Measurements from ENCODE around the gene IQGAP1.
"Not testable (repeated sequence)": the region's sequence is repeated elsewhere in the genome, so short reads cannot be mapped to it uniquely, and the experiment has no call there.

Gene IQGAP1, protein sequence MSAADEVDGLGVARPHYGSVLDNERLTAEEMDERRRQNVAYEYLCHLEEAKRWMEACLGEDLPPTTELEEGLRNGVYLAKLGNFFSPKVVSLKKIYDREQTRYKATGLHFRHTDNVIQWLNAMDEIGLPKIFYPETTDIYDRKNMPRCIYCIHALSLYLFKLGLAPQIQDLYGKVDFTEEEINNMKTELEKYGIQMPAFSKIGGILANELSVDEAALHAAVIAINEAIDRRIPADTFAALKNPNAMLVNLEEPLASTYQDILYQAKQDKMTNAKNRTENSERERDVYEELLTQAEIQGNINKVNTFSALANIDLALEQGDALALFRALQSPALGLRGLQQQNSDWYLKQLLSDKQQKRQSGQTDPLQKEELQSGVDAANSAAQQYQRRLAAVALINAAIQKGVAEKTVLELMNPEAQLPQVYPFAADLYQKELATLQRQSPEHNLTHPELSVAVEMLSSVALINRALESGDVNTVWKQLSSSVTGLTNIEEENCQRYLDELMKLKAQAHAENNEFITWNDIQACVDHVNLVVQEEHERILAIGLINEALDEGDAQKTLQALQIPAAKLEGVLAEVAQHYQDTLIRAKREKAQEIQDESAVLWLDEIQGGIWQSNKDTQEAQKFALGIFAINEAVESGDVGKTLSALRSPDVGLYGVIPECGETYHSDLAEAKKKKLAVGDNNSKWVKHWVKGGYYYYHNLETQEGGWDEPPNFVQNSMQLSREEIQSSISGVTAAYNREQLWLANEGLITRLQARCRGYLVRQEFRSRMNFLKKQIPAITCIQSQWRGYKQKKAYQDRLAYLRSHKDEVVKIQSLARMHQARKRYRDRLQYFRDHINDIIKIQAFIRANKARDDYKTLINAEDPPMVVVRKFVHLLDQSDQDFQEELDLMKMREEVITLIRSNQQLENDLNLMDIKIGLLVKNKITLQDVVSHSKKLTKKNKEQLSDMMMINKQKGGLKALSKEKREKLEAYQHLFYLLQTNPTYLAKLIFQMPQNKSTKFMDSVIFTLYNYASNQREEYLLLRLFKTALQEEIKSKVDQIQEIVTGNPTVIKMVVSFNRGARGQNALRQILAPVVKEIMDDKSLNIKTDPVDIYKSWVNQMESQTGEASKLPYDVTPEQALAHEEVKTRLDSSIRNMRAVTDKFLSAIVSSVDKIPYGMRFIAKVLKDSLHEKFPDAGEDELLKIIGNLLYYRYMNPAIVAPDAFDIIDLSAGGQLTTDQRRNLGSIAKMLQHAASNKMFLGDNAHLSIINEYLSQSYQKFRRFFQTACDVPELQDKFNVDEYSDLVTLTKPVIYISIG (N-terminal part only)

DNA sequence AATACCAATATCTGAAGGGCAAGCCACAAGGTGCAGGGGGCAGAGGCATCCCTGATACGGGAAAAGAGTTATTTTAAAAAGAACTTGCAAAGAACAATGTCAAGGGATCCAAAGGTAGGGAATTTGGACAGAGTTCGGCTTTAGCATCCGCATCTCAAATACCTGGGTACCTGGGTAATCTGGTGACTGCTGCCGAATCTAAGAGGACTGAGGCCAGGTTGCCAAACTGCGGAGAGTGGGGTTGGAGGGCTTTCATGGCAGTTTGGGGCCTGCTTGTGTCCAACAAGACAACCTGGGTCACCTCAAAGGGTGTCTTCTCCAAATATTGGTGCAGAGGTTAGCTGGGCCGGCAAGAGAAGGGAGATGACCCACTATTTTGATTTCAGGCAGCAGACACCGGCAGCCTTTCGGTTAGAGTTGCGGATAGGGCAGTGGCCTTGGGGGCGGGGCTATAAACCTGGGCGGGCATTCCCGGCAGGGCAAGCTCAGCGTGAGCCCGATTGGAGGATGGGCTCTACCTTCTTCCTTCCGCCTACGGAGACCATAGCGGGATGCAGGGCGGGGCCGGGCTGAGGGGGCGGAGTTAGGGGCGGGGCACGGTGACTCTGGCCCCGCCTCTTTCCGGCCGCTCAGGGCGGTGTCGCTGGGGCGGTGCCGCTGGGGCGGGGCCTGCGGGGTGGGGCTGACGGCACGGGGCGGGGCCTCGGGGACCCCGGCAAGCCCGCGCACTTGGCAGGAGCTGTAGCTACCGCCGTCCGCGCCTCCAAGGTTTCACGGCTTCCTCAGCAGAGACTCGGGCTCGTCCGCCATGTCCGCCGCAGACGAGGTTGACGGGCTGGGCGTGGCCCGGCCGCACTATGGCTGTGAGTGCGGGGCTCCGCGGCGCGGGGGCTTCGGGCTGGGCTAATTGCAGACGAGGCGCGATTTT lies at the start of gene IQGAP1:
Gene IQGAP1, plus strand, starts transcription at position 709 of the 928 bp plus-strand sequence. Its CDS starts 100 bp downstream, at position 809.
- DNase-seq, result peak; percentile 92 to 100

DNA sequence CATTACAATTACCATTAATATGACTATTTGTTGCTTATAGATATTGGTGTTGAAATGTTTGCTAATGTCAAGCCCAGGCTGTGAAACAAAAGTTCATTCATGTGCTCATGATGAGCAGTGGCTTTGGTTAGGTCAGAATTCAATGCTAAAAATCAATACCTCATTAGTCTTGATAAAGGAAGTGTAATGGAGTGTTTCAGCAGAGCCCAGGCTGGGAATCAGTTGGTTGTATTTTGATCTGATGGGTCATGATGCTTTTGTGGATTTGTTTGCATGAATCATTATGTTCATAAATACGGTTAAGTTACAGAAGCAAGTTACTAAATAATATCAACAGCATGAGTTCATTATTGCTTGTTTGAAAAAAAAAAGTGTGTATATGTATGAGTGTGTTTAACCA lies 49.5 kb upstream of the IQGAP1 start:
- no peak for DNase-seq

DNA sequence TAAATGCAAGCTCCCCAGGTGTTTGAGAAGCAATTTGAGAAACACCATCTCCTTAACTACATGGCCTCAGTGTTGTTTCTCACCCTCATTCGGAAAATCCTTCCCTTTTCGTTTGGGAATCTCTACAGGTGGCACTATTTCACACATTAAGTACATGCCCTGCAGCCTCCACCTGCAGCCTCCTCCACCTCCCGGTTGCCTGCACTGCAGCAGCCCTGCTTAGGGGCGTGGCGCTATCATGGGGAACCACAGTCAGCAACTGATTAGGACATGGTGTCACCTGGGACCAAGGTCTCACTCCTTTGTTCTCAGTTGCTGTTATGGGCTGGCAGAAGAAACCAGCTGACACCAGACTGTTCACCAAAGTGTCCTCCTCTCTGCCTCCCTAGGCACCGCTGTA lies 47.7 kb upstream of the IQGAP1 start:
- DNase-seq, result no peak

DNA sequence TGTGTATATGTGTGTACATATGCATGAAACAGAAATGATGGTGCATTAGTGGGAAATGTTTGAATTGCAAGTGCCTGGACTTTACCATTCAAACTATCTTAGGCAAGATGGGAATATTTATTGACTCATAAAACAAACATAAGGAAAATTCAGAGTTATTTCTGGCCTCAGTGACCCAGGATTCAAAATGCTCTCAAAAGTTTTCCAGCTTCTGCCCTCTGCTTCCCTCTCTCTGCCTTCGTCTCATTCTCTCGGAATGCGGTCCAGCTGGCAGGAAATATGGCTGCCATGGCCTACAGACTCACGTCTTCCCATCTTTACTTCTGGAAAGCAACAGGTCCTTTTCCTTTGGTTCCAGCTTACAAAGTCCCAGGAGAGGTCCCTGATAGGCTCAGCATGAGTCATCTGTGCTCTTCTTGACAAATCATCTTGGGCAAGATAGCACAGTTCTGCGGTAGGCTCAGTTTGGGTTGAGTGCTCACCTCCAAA lies 44.7 kb upstream of the IQGAP1 start:
- no peak for DNase-seq

DNA sequence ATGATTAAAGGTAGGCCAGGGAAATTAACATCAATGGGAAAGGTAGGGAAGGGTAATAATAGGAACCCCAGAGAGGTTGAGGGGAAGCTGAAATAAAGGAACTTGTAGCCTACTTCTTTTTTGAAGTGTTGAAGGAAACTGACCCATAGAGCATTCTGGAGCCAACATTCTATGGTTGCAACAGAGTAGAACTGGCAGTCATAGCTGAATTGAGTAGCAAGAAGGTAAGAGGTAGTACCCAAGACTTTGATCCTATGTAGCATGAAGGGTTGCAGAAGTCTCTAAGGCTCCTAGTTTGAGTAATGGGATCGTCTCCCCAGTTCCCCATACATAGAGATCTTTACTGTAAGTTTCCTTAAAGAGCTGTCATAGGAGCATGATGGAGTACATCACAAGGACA lies 43.4 kb upstream of the IQGAP1 start:
- no peak for DNase-seq

DNA sequence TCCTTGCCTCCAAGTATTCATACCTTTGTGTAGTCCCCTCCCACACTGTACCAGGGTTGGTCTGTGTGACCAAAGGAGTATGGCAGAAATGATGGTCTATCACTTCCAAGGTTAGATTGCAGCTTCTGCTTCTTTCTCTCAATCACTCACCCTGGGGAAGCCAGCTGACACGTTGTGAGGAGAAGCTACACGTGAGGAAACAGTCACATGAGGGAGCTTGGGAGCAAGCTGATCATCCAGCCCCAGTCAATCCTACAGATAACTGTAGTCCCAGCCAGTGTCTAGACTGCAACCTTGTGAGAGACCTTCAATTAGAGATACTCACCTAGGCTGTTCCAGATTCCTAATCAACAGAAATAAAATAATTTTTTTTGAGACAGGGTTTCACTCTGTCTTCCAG lies 42.2 kb upstream of the IQGAP1 start:
- no peak for DNase-seq

DNA sequence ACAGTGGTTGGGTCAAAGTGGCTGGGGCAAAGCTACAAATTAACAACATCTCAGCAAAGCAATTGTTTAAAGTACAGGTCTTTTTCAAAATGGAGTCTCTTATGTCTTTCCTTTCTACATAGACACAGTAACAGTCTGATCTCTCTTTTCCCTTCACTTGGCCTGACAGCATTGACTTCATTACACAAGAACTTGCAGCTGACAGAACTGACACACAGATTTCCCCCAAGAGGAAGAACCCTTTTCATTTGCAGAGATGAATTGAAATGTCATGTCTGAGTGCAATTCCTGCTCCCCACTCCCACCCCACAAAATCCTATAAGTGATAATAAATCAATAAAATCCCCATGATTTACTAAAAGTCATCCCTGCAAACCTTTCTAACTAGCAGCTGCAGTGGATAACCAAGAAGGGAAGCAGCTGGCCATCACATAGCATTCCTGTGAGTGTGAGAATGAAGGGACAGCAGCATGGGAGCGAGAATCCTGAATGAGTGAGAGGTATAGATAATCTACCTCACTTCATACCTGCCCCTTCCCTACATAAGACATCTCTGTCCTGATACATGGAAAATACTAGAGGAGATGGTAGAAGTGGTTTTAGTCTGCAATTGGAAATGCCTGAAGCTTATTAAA lies 40.5 kb upstream of the IQGAP1 start:
- not testable (repeated sequence) for DNase-seq

DNA sequence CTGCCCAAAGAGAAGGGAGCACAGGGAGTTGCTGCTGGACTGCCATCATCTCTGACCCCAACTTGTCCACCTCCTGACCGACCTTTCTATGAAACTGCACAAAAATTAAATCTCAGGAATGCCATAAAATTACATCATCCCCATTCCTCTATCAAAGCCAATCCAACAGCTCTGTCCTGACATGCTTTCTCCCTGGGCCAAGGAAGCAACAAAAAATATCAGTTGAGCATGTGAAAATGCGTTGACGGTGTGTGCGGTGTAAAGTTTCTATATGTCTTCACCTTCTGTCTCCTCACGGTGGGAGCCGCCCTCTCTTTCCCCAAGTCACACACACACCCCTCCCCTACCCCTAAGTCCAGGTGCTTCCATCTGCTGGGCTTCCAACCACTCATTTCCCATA lies 39.6 kb upstream of the IQGAP1 start:
- no peak for DNase-seq

DNA sequence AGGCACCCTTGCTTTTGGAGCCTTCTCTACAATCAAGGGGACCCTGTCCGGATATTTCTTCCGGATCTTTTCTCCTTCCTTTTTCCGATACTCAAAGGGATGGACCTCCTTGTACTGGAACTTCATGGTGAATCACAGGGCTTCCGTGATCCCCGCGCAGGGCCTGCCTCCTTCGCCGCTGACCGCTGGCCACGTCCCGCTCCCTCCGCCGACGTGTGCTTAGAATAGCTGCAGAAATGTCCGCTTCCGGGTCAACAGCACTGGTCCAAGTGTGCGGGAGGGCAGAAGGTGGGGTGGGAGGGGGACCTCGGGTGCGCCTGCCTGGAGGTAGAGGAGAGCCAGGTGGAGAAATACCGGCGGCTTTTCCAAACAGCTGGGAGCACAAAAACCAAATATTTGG lies 39.0 kb upstream of the IQGAP1 start:
- no peak for DNase-seq

DNA sequence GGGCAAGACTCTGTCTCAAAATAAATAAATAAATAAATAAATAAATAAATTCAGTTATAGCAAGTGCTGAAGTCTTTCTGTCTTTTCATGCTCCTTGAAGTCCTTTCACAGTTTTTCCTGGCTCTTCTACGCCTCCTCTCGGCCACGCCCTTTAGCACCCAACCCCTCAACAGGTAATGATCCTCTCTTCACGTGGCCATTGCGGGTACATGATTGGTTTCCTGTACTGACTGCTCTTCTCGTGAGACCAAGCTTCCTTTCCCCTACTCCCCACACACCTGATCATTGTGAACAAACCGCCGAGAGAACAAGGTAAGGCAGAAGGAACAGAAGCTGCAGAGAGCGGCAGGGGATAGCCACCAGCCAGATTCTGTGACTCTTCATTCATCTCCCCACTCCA lies 38.2 kb upstream of the IQGAP1 start:
- no peak for DNase-seq

DNA sequence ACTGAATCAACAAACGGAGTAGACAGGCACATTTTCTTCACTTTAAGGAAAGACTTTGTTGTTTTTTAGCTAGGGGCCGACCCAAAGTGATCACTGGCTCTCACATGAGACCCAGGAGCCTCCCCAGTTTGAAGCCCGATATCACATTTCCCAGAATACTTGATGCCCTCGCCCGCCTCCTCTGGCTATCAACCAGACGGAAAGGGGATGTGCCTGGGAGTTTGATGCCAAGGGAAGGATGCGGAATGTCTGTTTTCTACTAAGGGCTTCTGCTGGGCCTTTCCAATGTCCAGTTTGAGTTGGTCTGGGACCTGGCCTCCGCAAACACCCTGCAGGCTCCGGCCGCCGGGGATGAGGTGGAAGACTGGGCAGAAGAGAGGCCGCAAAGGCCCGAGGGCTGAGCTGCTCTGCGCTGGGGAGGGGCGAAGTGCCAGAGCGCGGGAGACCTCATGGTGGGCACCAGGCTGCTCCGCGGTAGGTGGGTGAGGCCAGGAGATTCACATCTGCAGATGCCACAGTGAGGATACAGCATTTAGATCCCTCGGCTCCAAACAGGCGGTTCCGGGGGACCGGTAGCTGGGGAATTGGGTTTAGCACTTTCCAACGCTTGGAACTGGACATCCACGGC lies 36.4 kb upstream of the IQGAP1 start:
- DNase-seq, result no peak

DNA sequence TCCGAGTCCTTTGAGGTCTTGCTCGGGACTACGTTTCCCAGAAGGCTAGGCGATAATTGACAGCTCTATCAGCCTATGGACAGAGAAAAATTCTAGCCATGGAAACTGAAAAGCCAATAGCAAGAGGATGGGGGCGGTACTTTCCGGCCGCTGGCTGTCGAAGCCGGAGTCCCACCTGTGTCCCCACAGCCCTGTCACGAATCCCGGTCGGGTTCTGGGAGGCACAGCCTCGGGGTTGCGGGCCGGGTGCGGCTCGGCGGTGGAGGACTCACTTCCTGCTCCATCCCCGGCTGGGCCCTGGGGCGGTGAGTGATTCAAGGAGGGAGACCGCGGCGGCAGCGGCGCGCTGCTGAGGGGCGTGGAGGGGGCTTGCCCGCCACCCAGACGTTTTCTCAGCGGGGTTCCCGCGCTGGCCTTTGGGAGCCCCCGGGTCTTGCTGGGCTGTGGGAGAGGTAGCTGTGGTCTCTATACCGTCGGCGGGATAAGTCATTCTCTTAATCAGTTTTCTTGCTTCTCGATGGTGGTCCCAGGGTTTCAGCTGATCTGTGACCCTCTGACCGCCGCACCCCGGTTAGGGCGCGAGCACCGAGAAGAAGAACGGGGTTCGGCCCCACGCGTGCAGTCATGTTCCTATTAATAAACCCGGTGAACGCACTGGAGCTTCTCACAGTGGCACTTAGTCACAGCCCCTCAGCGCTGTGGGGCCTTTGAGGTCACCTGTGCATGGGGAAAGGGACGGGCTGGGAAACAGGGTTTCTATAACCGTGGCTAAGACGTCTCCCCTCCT lies 35.7 kb upstream of the IQGAP1 start, which contains the start of gene ZNF774:
Gene ZNF774, plus strand, starts transcription at position 178 of the 787 bp plus-strand sequence. CDS start 2,377 bp downstream, outside the sequence.
- DNase-seq, result peak; percentile 64 to 81

DNA sequence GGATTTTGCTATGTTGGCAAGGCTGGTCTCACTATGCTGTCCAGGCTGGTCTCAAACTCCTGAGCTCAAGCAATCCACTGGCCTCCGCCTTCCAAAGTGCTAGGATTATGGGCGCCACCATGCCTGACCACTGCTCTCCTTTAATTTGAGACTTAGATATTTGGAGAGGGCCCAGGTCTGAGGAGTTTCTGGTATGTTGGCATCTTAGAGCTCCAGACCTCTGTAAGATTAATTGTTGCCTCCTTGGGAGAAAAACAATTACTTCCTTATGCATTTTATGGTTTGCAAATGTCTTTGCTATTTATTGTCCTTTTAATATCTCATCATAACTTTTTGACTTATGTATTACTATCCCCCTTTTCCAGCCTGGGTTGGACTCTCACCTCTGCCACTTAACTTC lies 33.1 kb upstream of the IQGAP1 start:
- no peak for DNase-seq

DNA sequence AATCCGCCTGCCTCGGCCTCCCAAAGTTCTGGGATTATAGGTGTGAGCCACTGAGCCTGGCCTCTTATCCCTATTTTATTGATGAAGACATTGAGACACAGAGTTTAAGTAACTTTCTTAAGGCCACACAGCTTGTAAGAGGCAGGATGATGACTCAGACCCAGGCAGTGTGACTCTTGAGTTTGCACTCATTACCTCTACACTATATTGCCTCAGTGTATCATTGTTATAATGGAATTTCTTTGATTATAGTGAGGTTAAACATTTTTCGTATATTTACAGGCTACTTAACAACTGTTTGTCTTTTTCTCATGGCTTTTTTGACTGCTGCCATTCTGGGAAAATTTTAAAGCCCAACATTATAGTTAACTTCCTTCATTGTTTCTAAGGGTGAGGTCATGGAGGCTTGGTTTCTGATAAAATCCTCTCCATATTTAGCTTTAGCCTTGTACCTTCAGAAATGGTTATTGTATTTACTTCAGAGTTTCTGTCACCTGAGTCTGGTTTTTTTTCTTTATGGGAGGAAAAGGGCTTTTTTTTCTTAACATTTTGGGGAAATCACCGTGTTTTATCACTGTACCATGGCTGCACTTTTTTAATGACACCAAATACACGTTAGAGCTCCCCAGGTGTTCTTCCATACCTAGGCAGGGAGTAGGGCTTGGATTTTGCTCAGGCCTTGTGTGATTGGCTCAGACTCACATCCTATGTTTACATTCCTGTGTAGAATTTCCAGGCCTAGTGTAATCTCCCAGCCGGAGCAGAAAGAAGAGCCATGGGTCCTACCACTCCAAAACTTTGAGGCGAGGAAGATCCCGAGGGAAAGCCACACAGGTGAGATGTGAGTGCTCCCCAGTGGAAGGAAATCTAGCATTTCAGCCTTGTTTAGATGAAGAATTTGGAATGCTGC lies 29.7 kb upstream of the IQGAP1 start:
- DNase-seq, result no peak

DNA sequence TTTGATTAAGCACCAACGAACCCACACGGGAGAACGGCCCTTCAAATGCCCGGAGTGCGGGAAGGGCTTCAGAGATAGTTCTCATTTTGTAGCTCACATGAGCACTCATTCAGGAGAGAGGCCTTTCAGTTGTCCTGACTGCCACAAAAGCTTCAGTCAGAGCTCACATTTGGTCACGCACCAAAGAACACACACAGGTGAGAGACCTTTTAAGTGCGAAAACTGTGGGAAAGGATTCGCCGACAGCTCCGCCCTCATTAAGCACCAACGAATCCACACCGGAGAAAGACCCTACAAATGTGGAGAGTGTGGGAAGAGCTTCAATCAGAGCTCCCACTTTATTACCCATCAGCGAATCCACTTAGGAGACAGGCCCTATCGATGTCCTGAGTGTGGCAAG lies 27.3 kb upstream of the IQGAP1 start:
- no peak for DNase-seq

DNA sequence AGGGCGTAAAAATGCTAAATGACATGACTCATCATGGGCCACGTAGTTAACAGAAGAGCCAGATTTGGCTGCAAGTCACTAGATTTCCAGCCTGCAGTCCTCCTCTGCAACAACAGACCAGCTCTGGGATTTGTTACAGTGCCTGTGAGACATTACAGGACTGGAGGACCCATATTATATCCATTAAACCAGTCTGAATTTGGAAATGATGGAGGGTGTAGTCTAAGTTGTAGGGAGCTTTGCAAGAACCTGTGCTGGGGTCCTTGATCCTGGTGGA lies 25.2 kb upstream of the IQGAP1 start:
- no peak for DNase-seq

DNA sequence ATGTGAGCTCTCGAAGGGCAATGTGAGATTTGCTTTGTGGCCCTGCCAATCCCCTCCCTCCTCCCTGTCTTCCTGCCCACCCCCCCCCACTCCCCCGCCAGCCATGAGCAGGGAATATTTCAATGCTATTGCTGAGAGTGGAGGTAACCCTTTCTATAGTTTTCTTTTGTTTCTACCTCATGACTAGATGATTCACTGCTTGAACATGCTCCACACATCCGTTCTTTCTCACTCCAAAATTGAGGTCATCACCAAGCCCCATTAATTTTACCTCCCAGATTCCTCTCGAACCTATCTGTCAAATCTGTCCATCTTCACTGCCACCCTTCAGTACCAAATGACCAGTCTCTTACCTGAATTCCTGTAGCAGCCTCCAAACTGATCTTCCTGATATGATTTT lies 23.8 kb upstream of the IQGAP1 start:
- DNase-seq, result no peak

DNA sequence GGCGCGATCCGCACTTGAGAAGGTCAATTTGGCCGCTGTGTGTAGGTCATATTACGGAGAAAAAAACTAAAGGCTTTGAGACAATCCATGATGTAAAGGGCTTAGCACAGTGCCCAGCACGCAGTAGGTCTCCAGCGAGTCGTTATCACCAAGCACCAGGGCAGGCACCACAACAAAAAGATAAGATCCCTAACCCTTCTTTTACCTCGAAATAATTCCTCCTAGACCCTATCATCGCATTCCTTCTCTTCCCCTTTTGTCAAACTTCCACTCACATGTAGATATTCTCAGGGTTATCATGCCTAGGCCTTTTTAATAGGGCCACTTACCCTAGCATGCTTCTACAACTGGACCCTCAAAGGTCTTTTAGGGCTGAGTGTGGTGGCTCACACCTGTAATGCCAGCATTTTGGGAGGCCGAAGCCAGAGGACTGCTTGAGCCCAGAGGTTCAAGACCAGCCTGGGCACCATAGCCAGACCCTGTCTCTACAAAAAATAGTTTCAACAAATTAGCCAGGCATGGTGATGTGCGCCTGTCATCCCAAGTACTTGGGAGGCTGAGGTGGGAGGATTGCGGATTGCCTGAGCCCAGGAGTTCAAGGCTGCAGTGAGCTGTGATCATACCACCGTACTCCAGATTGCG lies 22.5 kb upstream of the IQGAP1 start:
- DNase-seq, result no peak

All from bone marrow (tissue), 2 donors.